ENCODE results near the gene DAPK2. TPM values are rescaled to one million over a fixed set of nuclear protein-coding genes. Genes with fewer than 3 reads are reported as not detected.

DAPK2 gene
- total RNA-seq, 1 donor from 2014 or later: 43.4 TPM

DNA sequence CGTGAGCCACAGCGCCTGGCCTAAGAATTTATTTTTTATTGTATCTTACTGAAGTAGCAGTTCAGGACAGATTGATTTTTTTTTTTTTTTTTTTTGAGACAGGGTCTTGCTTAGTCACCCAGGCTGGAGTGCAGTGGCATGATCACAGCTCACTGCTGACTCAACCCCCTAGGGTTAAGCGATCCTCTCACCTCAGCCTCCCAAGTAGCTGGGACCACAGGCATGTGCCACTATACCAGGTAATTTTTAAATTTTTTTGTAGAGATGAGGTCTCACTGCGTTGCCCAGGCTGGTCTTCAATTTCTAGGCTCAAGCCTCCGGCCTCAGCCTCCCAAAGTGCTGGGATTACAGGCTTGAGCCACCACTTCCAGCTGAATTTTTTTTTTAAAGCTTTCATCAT lies 112.8 kb downstream of the DAPK2 start:
- no peak for ATAC-seq
- intact Hi-C loops (cut with micrococcal nuclease): no loop called here

GRCh38 chr15:63931556-63931955 lies 114.7 kb downstream of the DAPK2 start:
- no peak for ATAC-seq
- intact Hi-C loops (cut with micrococcal nuclease): no loop called here
- no peak for DNase-seq

More for the DNA sequence above, 112.8 kb downstream of the DAPK2 start:
- no peak for DNase-seq

DNA sequence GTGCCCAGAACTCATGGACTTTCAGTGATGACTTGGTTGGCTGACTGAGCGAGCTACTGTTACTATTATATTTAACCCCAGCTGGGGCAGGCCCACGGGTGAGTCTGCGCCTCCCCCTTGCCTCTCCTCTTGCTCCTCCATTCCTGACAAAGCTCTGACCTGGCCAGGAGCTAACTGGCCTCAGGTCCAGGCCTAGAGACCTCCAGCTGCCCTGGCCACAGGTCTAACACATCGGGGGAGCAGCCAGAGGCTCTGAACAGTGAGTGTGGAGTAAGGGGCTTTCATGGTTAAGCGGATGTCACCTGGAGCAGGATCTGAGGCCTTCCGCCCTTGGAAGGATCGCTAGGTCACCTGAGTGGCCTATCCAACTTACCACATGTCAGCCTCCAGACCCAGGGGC lies 116.3 kb downstream of the DAPK2 start:
- no peak for ATAC-seq
- DNase-seq: no peak
- intact Hi-C loops (cut with micrococcal nuclease): no loop called here

DNA sequence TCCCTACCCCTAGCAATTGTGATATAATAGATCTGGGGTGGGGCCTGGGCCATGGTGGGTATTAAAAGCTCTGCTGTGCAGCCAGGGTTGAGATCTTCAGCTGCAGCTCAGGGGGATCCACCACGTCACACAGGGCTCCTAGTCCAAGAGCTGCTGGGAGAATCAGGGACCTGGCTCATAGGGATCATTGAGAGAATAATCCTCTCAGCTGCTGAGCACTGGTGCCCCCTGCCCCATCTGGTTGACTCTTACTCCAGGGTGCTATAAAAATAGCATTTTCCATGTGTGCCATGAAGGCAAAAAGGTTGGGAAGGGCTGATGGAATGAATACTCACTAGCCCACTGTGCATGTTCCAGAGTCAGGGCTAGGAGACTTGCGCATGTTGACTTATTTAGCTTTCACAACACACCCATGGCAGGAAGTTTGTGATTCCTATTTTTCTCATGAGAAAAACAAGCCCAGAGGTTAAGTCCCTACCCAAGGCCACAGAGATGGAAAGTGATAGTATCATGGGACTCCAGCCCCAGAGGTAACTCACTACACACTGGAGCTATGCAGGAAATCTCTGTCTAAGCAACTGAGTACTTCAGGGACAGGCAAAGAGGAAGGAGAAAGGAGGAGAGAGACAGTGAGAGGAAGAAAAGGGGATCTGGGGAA lies 118.0 kb downstream of the DAPK2 start:
- ATAC-seq: peak; percentile 38
- intact Hi-C loops (cut with micrococcal nuclease): no loop called here
- no peak for DNase-seq

DNA sequence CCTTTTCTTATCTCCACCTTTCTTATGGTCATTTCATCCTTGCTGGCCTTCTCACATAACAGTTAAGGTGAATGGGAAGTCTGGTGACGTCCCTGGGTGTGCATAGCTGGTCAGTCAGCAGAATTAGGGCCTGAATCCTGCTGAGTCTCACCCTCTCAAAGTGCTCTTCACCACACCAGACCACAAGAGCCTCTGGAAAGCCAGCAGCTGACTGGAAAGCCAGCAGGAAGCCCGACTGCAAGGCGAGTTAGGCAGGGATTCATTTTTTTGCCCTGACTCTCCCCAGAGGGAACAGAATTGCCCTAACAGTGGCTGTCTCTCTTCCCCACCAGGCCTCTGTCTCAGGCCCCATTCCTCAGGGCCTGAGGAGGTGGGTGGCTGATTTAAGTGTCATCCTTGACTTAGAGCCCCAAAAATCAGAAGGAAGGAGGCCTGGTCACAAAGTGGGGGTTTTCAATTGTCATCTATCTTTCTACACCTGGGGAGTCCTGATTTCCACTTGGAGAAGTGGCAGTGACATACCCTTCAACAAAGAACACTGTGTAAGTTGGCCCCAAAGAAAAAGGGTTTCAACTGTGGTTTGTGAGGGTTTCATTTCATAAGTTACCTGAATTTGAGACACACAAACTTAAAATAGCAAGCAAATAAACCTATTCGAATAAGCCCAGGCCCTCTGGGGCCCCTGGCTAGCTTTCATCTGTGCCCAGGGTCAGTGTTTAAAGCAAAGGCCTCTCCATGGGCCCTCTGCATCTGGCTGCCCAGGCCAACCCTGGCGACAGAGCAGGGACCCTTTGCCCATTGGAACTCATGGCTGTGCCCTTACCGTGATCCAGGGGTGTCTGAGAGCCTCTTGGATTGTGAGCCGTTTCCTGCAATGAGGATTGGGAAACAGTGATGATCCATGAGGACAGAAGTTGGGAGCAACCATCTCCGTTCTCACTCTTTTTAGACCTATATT lies 122.0 kb downstream of the DAPK2 start:
- intact Hi-C loops (cut with micrococcal nuclease): no loop called here
- ATAC-seq (no peak), DNase-seq (no peak)

GRCh38 chr15:63922916-63923315 lies 123.4 kb downstream of the DAPK2 start:
- no peak for ATAC-seq
- intact Hi-C loops (cut with micrococcal nuclease): no loop called here
- DNase-seq: no peak

- no peak for DNase-seq
- intact Hi-C loops (cut with micrococcal nuclease): no loop called here
- ATAC-seq: peak; percentile 46
Observed at GRCh38 chr15:63922261-63922904, 123.9 kb downstream of the DAPK2 start.

- ATAC-seq (no peak), DNase-seq (no peak)
- intact Hi-C loops (cut with micrococcal nuclease): no loop called here
Observed at GRCh38 chr15:63920504-63921175, 125.6 kb downstream of the DAPK2 start.

GRCh38 chr15:63918901-63919348 lies 127.4 kb downstream of the DAPK2 start:
- DNase-seq (no peak), ATAC-seq (no peak)
- intact Hi-C loops (cut with micrococcal nuclease): no loop called here

DNA sequence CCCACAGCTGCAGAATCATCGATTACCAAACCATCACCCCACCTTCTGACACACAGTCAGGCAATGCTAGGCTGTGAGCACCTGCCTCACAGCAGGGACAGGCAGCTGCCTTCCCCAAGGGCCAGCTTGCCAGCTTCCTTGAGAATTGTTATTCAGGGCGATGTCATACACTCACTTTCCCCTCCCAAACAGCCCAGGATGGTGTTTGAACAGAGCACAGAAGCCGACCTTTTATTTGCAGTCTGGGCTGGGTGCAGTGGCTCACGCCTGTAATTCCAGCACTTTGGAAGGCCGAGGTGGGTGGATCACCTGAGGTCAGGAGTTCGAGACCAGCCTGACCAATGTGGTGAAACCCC lies 128.0 kb downstream of the DAPK2 start:
- intact Hi-C loops (cut with micrococcal nuclease): no loop called here
- ATAC-seq (no peak), DNase-seq (no peak)

DNA sequence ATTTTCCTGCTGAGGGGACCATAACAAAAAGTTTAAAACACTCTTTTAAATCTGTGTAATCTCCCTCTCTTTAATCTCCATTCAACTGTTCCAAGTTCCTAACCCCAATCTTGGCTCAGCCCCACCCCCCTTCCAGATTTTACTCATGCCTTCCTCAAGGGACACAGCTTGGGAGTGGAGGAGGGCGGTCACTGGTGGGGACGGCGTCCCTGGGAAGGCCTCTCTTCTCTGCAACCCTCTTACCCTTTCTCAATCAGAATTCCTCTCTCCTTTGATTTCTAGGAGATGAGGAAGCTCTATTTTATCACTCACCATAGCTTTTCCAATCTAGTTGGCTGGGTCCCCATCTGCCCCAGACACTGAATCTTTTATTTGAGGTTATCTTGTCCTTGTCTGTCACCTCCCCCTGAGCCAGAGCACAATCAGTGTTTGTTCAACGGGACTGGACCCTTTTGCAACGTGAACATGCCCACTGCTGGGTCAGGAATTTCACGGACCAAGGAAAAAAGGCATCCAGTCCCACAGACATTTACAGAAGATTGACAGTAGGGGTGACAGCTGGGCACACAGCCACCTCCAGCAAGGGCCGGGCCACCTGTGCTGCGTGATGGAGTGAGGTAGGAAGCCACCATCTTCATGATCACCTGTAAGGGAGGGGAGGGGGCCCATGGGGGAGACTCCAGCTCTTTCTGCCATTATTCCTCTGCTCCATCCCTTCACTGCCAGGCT lies 128.5 kb downstream of the DAPK2 start:
- intact Hi-C loops (cut with micrococcal nuclease): no loop called here
- DNase-seq (peak; percentile 53), ATAC-seq (peak; percentile 21)

- intact Hi-C loops (cut with micrococcal nuclease): no loop called here
- ATAC-seq (peak; percentile 42), DNase-seq (no peak)
Observed at GRCh38 chr15:63915873-63916771, 130.2 kb downstream of the DAPK2 start.

GRCh38 chr15:63915209-63915872 lies 130.9 kb downstream of the DAPK2 start:
- no peak for DNase-seq
- peak; percentile 87 for ATAC-seq
- intact Hi-C loops (cut with micrococcal nuclease): no loop called here

GRCh38 chr15:63913786-63914315 lies 132.4 kb downstream of the DAPK2 start:
- no peak for DNase-seq
- no peak for ATAC-seq
- intact Hi-C loops (cut with micrococcal nuclease): no loop called here

- ATAC-seq (no peak), DNase-seq (no peak)
- intact Hi-C loops (cut with micrococcal nuclease): no loop called here
Observed at GRCh38 chr15:63913336-63913735, 132.9 kb downstream of the DAPK2 start.

DNA sequence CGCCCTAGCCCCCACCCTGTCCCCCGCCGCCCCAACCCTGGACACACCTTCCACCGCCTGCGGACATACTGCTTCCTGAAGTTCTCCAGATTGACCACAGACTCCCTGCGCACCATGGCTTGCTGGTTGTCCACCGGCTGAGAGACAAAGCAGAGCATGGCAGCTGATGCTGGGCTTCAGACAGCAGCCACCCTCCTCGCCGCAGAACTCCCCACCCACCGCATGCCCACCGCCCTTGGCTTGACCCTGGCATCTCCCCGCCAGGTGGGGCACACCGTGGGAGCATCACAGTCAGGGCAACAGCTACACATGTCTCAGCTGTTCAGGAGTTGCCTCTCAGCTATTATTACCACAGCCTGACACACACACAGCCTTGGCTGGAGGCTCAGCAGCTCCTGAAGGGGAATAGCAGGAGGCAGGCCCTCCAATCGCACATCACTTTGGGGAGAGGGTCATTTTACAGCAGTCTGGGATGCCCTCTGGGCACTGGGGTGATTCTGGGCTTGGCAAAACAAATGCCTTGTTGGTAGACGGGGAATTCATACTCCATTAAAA lies 134.1 kb downstream of the DAPK2 start:
- intact Hi-C loops (cut with micrococcal nuclease): no loop called here
- no peak for DNase-seq

DNA sequence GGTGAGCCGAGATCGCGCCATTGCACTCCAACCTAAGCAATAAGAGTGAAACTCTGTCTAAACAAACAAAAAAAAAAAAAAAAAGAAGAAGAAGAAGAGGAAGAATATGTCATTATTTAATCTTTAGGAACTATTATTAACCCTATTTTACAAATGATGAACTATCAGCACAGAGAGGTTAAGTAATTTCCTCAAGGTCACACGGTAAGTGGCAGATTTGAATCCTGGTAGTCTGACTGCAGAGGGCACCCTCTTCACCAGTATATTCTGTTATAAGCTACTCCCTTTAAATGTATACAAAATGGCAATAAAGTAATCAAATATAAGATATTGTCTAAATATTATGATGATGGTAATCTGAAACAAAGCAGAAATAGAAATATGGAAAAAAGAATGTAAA lies 135.1 kb downstream of the DAPK2 start:
- intact Hi-C loops (cut with micrococcal nuclease): no loop called here
- DNase-seq (no peak), ATAC-seq (no peak)

More for the DNA sequence above, 134.1 kb downstream of the DAPK2 start:
- ATAC-seq: no peak

Data from left ventricle myocardium superior (tissue), 1 donor.